Rectal smooth muscle tissue (tissue), 1 donor: Measurements from ENCODE around the gene TMEM101.
A peak's percentile ranks its signal among the peaks of the same experiment; 100 is the strongest.
"Not testable (repeated sequence)": the region's sequence is repeated elsewhere in the genome, so short reads cannot be mapped to it uniquely, and the experiment has no call there.

Experiments used
- H3K27ac ChIP-seq: one replicate; pipeline ENCODE4 v1.7.0; 2013; ENCODE audit warnings: low read depth, low read length, inconsistent platforms
- H3K27me3 ChIP-seq: one replicate; pipeline ENCODE4 v1.7.0; 2013; ENCODE audit warnings: low read length; ENCODE audit not compliant: control insufficient read depth, insufficient read depth
- H3K36me3 ChIP-seq: one replicate; pipeline ENCODE4 v1.7.0; 2013; ENCODE audit warnings: low read length; ENCODE audit not compliant: control insufficient read depth, insufficient read depth
- H3K4me1 ChIP-seq: one replicate; pipeline ENCODE4 v1.7.0; 2013; ENCODE audit warnings: low read length; ENCODE audit not compliant: control insufficient read depth, insufficient read depth
- H3K4me3 ChIP-seq: one replicate; pipeline ENCODE4 v1.7.0; 2013; ENCODE audit warnings: low read length
- H3K9ac ChIP-seq: one replicate; pipeline ENCODE4 v1.7.0; 2013; ENCODE audit warnings: low read length

TMEM101 gene

GRCh38 chr17:44039829-44040635 lies 25.3 kb upstream of the TMEM101 start:
- H3K9ac ChIP-seq, result no peak overlapping the region
- H3K4me3 ChIP-seq, result no peak overlapping the region
- peaks cover 6% of the 10 kb centered on the region for H3K36me3 ChIP-seq
- H3K27ac ChIP-seq, result peak overlapping the region; percentile 58
- H3K4me1 ChIP-seq, result peaks cover 18% of the 10 kb centered on the region
- H3K27me3 ChIP-seq, result no peaks in the 10 kb centered on the region

GRCh38 chr17:44038604-44039011 lies 23.8 kb upstream of the TMEM101 start:
- Histone ChIP-seq H3K9ac (no peak overlapping the region), H3K4me1 (peaks cover 15% of the 10 kb centered on the region), H3K27me3 (no peaks in the 10 kb centered on the region), H3K36me3 (peaks cover 6% of the 10 kb centered on the region), H3K27ac (no peak overlapping the region), H3K4me3 (no peak overlapping the region)

- H3K4me1 ChIP-seq, result peaks cover 10% of the 10 kb centered on the region
- H3K4me3 ChIP-seq, result no peak overlapping the region
- H3K9ac ChIP-seq, result no peak overlapping the region
- no peak overlapping the region for H3K27ac ChIP-seq
- no peaks in the 10 kb centered on the region for H3K27me3 ChIP-seq
- peaks cover 8% of the 10 kb centered on the region for H3K36me3 ChIP-seq
Measured at GRCh38 chr17:44037471-44037870, 22.7 kb upstream of the TMEM101 start.

GRCh38 chr17:44034688-44035087 lies 19.9 kb upstream of the TMEM101 start:
- H3K27me3 ChIP-seq, H3K27ac ChIP-seq, H3K9ac ChIP-seq, H3K4me3 ChIP-seq, H3K4me1 ChIP-seq: not testable (repeated sequence)
- peaks cover 13% of the 10 kb centered on the region for H3K36me3 ChIP-seq

- Histone ChIP-seq H3K4me1 (no peaks in the 10 kb centered on the region), H3K27me3 (no peaks in the 10 kb centered on the region), H3K36me3 (peaks cover 14% of the 10 kb centered on the region), H3K9ac (no peak overlapping the region), H3K27ac (no peak overlapping the region), H3K4me3 (no peak overlapping the region)
Measured at GRCh38 chr17:44033861-44034408, 19.2 kb upstream of the TMEM101 start.

- H3K9ac ChIP-seq, result no peak overlapping the region
- H3K4me1 ChIP-seq, result no peaks in the 10 kb centered on the region
- peaks cover 11% of the 10 kb centered on the region for H3K36me3 ChIP-seq
Measured at GRCh38 chr17:44030482-44030881, 15.7 kb upstream of the TMEM101 start.

GRCh38 chr17:44029736-44030135 lies 15.0 kb upstream of the TMEM101 start:
- Histone ChIP-seq H3K4me3 (no peak overlapping the region), H3K36me3 (peaks cover 11% of the 10 kb centered on the region), H3K27me3 (no peaks in the 10 kb centered on the region), H3K4me1 (no peaks in the 10 kb centered on the region), H3K9ac (no peak overlapping the region), H3K27ac (no peak overlapping the region)

More at GRCh38 chr17:44030482-44030881, 15.7 kb upstream of the TMEM101 start:
- H3K27me3 ChIP-seq, result no peaks in the 10 kb centered on the region
- H3K4me3 ChIP-seq, result no peak overlapping the region
- H3K27ac ChIP-seq, result no peak overlapping the region

- Histone ChIP-seq H3K27ac (no peak overlapping the region), H3K9ac (no peak overlapping the region), H3K4me1 (no peaks in the 10 kb centered on the region), H3K27me3 (no peaks in the 10 kb centered on the region), H3K36me3 (peaks cover 8% of the 10 kb centered on the region), H3K4me3 (no peak overlapping the region)
Measured at GRCh38 chr17:44024853-44025252, 10.1 kb upstream of the TMEM101 start.

- peaks cover 8% of the 10 kb centered on the region for H3K36me3 ChIP-seq
- no peak overlapping the region for H3K4me3 ChIP-seq
- no peak overlapping the region for H3K9ac ChIP-seq
- H3K27me3 ChIP-seq, result no peaks in the 10 kb centered on the region
- no peak overlapping the region for H3K27ac ChIP-seq
- no peaks in the 10 kb centered on the region for H3K4me1 ChIP-seq
Measured at GRCh38 chr17:44024271-44024663, 9.5 kb upstream of the TMEM101 start.

GRCh38 chr17:44023545-44024270 lies 8.9 kb upstream of the TMEM101 start:
- Histone ChIP-seq H3K4me3 (no peak overlapping the region), H3K4me1 (no peaks in the 10 kb centered on the region), H3K9ac (no peak overlapping the region), H3K27ac (no peak overlapping the region), H3K36me3 (peaks cover 5% of the 10 kb centered on the region), H3K27me3 (no peaks in the 10 kb centered on the region)

GRCh38 chr17:44022246-44022645 lies 7.5 kb upstream of the TMEM101 start:
- Histone ChIP-seq H3K4me1 (no peaks in the 10 kb centered on the region), H3K4me3 (no peak overlapping the region)

GRCh38 chr17:44021227-44021626 lies 6.5 kb upstream of the TMEM101 start:
- not testable (repeated sequence) for H3K27ac ChIP-seq, H3K4me1 ChIP-seq, H3K27me3 ChIP-seq, H3K9ac ChIP-seq, H3K4me3 ChIP-seq, H3K36me3 ChIP-seq

More at GRCh38 chr17:44022246-44022645, 7.5 kb upstream of the TMEM101 start:
- Histone ChIP-seq H3K27me3 (no peaks in the 10 kb centered on the region), H3K9ac (no peak overlapping the region), H3K27ac (no peak overlapping the region), H3K36me3 (peaks cover 4% of the 10 kb centered on the region)
